Rectal smooth muscle tissue (tissue), 1 donor: Measurements from ENCODE around the gene CLEC9A.

Experiments used
- H3K27ac ChIP-seq: one replicate; pipeline ENCODE4 v1.7.0; 2013; ENCODE audit warnings: low read depth, low read length, inconsistent platforms
- H3K27me3 ChIP-seq: one replicate; pipeline ENCODE4 v1.7.0; 2013; ENCODE audit warnings: low read length; ENCODE audit not compliant: control insufficient read depth, insufficient read depth
- H3K36me3 ChIP-seq: one replicate; pipeline ENCODE4 v1.7.0; 2013; ENCODE audit warnings: low read length; ENCODE audit not compliant: control insufficient read depth, insufficient read depth
- H3K4me1 ChIP-seq: one replicate; pipeline ENCODE4 v1.7.0; 2013; ENCODE audit warnings: low read length; ENCODE audit not compliant: control insufficient read depth, insufficient read depth
- H3K4me3 ChIP-seq: one replicate; pipeline ENCODE4 v1.7.0; 2013; ENCODE audit warnings: low read length
- H3K9ac ChIP-seq: one replicate; pipeline ENCODE4 v1.7.0; 2013; ENCODE audit warnings: low read length

Gene CLEC9A

DNA sequence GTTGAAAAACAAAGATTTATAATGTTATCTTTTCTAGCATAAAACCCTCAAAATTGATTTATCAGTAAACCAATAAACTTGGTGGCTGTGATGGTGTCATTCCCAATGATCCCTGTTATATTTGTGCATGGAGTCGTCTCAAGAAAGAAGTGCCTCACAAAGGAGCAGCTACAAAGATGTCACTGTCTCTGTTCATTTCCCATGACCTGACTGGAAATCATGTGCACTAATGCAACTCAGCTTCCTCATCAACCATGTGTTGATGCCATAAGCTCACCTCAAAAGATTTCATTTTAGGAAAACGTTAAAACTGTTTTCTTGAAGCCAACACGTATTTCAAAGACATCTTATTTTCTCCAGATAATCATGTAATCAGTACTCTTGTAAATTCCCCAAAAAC, 39.5 kb downstream of the CLEC9A start:
- Histone ChIP-seq H3K27ac (no peak overlapping the region), H3K36me3 (no peaks in the 10 kb centered on the region), H3K4me1 (no peaks in the 10 kb centered on the region), H3K27me3 (no peaks in the 10 kb centered on the region), H3K4me3 (no peak overlapping the region), H3K9ac (no peak overlapping the region)

DNA sequence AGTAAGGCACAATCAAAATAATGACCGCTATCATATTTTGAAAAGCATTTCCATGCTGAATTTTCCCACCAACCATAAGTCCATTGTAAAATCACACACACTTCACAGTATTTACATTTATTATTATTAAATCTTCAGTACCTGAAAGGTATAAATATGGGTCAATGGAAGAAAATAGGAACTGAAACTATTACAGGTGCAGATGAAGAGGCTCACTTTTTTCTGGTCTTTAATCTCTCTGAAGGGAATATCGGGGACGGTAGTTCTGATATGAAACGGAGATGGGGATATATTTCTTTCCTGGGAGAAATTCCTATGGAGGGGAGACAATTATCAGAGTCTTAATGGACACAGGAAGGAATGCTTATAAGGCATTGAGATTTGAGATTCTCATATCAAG, 39.9 kb downstream of the CLEC9A start:
- Histone ChIP-seq H3K9ac (no peak overlapping the region), H3K4me3 (no peak overlapping the region), H3K4me1 (no peaks in the 10 kb centered on the region), H3K27ac (no peak overlapping the region), H3K27me3 (no peaks in the 10 kb centered on the region), H3K36me3 (no peaks in the 10 kb centered on the region)

DNA sequence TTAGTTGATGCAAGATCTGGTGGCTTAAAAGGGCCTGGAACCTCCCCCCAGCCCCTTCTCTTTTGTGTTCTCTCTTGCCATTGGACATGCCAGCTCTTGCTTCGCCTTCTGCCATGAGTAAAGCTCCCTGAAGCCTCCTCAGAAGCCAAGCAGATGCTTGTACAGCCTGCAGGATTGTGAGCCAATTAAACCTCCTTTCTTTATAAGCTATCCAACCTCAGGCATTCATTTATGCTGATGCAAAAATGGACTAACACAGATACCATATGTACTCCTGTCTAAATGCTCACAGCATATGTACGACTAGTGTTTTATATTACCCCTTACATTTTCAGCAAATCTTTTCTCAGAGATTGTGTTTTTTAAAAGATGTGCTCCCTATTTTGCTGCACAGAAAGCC, 41.6 kb downstream of the CLEC9A start:
- Histone ChIP-seq H3K27ac (no peak overlapping the region), H3K9ac (no peak overlapping the region), H3K4me1 (no peaks in the 10 kb centered on the region), H3K36me3 (no peaks in the 10 kb centered on the region), H3K4me3 (no peak overlapping the region), H3K27me3 (no peaks in the 10 kb centered on the region)

GRCh38 chr12:10073261-10073660, 42.8 kb downstream of the CLEC9A start:
- Histone ChIP-seq H3K4me3 (no peak overlapping the region), H3K27me3 (no peaks in the 10 kb centered on the region), H3K36me3 (no peaks in the 10 kb centered on the region), H3K4me1 (no peaks in the 10 kb centered on the region), H3K9ac (no peak overlapping the region), H3K27ac (no peak overlapping the region)

DNA sequence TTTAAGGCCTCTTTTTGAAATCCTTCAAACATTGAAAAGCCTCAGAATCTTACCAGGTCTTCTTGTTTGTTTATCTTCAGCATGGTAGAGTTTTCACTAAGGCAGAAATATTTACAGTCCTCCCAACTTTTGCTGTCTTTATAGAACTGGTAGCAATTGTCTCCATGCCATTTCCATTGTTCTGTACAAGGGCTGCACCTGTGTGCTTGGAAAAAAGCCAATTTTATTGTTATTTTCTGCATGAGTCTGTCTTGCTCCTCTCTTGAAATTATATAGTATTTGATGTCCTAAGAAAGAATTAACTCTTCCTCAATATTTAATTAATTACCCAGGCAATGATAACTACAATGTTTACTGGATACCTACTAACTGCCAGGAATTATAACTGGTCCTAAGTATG, 45.0 kb downstream of the CLEC9A start:
- Histone ChIP-seq H3K4me3 (no peak overlapping the region), H3K27ac (no peak overlapping the region), H3K4me1 (no peaks in the 10 kb centered on the region), H3K9ac (no peak overlapping the region), H3K27me3 (no peaks in the 10 kb centered on the region), H3K36me3 (no peaks in the 10 kb centered on the region)

DNA sequence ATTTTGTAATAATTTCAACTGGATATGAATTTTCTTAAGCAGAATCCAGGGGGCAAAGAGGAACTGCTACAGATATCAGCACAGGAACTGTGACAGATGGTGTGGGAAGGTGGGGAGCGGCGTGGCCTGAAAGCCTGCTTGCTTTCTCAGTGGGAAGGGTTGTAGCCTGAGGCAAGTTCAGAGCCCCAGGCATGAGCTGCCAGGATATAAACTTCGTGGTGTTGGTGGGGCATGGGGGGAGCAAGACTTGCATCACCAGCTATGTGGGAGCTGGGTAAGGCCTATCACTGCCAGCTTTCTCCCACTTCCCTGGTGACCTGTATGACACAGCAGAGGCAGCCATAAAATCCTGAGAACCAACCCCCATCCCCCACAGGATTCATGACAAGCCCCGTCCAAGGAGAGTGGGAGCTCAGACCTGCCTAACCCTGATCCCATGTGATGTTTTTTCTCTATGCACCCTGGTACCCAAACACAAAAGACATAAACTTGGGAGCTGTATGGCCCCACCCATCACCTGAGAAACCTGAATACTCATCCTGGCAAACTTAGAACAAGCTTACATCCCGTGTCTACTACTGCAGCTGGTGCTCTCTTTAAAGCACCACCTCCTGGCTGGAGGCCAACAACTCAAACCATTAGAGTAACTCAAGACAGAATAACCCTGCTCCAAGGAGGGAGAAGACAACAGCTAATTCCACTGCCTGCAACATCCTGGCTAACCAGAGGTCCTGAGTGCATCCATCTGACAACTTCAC, 51.8 kb downstream of the CLEC9A start:
- Histone ChIP-seq H3K27ac (no peak overlapping the region), H3K27me3 (no peaks in the 10 kb centered on the region), H3K4me3 (no peak overlapping the region), H3K36me3 (no peaks in the 10 kb centered on the region), H3K9ac (no peak overlapping the region), H3K4me1 (no peaks in the 10 kb centered on the region)

DNA sequence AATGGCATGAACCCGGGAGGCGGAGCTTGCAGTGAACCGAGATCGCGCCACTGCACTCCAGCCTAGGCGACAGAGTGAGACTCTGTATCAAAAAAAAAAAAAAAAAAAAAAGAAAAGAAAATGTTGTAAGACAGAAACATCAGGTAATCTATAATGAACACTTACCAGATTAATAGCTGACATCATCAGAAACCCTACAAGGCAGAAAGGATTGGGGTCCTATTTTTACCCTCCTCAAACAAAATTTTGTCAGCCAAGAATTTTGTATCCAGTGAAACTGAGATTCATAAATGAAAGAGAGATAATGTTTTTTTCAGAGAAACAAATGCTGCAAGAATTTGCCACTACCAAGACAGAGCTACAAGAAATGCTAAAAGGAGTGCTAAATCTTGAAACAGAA, 54.3 kb downstream of the CLEC9A start:
- H3K27ac ChIP-seq = no peak overlapping the region
- no peak overlapping the region for H3K9ac ChIP-seq
- no peaks in the 10 kb centered on the region for H3K36me3 ChIP-seq
- no peaks in the 10 kb centered on the region for H3K27me3 ChIP-seq
- no peak overlapping the region for H3K4me3 ChIP-seq
- no peaks in the 10 kb centered on the region for H3K4me1 ChIP-seq

GRCh38 chr12:10086387-10086786, 55.9 kb downstream of the CLEC9A start:
- Histone ChIP-seq H3K4me3 (no peak overlapping the region), H3K36me3 (no peaks in the 10 kb centered on the region), H3K9ac (no peak overlapping the region), H3K4me1 (no peaks in the 10 kb centered on the region), H3K27ac (no peak overlapping the region), H3K27me3 (no peaks in the 10 kb centered on the region)

- H3K36me3 ChIP-seq = no peaks in the 10 kb centered on the region
- no peaks in the 10 kb centered on the region for H3K27me3 ChIP-seq
- no peak overlapping the region for H3K4me3 ChIP-seq
- no peaks in the 10 kb centered on the region for H3K4me1 ChIP-seq
- H3K27ac ChIP-seq = no peak overlapping the region
- H3K9ac ChIP-seq = no peak overlapping the region
These were observed 57.5 kb downstream of the CLEC9A start for GRCh38 chr12:10088031-10088430.

GRCh38 chr12:10088955-10089900, 58.7 kb downstream of the CLEC9A start:
- no peak overlapping the region for H3K27ac ChIP-seq
- no peak overlapping the region for H3K9ac ChIP-seq
- no peak overlapping the region for H3K4me3 ChIP-seq
- H3K27me3 ChIP-seq = no peaks in the 10 kb centered on the region
- H3K36me3 ChIP-seq = no peaks in the 10 kb centered on the region
- no peaks in the 10 kb centered on the region for H3K4me1 ChIP-seq

DNA sequence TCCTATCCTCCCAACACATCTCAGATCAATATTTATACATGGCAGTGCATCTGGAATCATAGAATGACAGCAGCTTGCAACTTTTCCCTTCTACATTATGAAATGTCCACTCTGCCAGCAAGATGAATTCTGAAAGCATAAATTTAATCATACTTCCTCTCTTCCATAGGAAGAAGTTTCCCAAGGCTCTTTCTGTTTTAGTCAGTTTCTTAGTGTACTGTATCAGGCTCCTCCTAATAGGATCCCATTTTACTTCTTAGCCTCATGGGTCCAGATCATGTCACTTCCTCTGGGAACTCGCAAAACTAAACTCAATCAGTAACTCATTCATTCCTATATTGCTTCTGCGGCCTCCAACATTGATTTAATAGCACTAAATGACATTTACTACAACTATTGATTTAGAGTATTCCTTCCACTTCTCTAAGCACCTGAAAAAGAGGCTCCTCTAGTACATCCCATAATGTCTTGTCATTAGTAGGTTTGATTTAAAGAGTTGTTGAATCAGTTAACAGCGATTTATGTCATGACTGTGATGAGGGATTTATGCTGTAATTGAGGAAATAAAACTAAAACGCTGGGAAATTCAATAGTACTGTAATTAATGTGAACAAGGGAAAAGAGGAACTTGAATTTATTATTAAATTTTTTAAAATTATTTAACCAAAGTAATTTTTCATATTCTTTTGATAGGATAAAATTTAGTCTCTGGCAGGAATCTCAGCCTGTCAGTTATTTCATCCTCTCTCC, 64.3 kb downstream of the CLEC9A start:
- no peak overlapping the region for H3K9ac ChIP-seq
- H3K4me3 ChIP-seq = no peak overlapping the region
- H3K4me1 ChIP-seq = no peaks in the 10 kb centered on the region
- no peak overlapping the region for H3K27ac ChIP-seq
- H3K36me3 ChIP-seq = no peaks in the 10 kb centered on the region
- no peaks in the 10 kb centered on the region for H3K27me3 ChIP-seq

DNA sequence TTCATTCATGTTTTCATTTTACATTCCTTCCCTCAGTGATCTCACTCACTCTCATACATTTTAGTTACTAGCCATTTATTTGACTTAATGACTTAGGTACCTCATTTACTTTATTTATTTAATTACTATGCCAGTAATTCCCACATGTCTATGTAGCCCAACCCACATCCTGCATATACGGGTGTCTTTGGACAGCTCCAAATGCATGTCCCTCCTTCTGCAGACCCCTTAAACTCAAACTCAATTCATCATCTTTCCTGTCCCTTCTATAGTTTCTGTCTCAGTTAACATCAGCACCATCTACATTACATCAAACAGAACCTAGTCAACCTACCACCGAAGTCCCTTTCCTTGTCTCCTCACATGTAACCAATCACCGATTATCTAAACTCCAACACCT, 65.5 kb downstream of the CLEC9A start:
- Histone ChIP-seq H3K27ac (no peak overlapping the region), H3K4me1 (no peaks in the 10 kb centered on the region), H3K4me3 (no peak overlapping the region), H3K36me3 (no peaks in the 10 kb centered on the region), H3K27me3 (no peaks in the 10 kb centered on the region), H3K9ac (no peak overlapping the region)
